NCI-H510A (cell line): ENCODE data around the gene ZNF311.
"Not testable (repeated sequence)": the region's sequence is repeated elsewhere in the genome, so short reads cannot be mapped to it uniquely, and the experiment has no call there.

Experiments
- DNase-seq: peaks from one replicate; lab custom pipeline; 2025; lab: John Stamatoyannopoulos, UW

ZNF311 gene

GRCh38 chr6:28953039-28953584, 52.0 kb downstream of the ZNF311 start:
- DNase-seq = no peak

GRCh38 chr6:28949656-28950195, 55.4 kb downstream of the ZNF311 start:
- DNase-seq = not testable (repeated sequence)

- no peak for DNase-seq
Measured at GRCh38 chr6:28948782-28949486, 56.2 kb downstream of the ZNF311 start.

GRCh38 chr6:28947831-28948270, 57.3 kb downstream of the ZNF311 start:
- DNase-seq = no peak

- no peak for DNase-seq
Measured at GRCh38 chr6:28947067-28947765, 57.9 kb downstream of the ZNF311 start.

- DNase-seq = no peak
Measured at GRCh38 chr6:28945349-28945748, 59.8 kb downstream of the ZNF311 start.
